Vagina (tissue), 2 donors: ENCODE results near the gene ZNF324.
"Not testable (repeated sequence)": the region's sequence is repeated elsewhere in the genome, so short reads cannot be mapped to it uniquely, and the experiment has no call there.

Experiments
- CTCF ChIP-seq, 3 experiments: fragments of 450-650 bp in 2 of 3; fragments of 200-600 bp in 1 of 3; sonication (generic) in 1 of 3; IDR thresholded peaks; one replicate each; pipeline ENCODE4 v1.5.1; 2017 to 2019; ENCODE audit warnings: antibody characterized with exemption in 3 of 3, mild to moderate bottlenecking in 2 of 3, moderate library complexity in 2 of 3
- POLR2A ChIP-seq, 2 donors: fragments of 450-650 bp; IDR thresholded peaks; one replicate each; pipeline ENCODE4 v1.6.1; 2017; ENCODE audit warnings: antibody characterized with exemption in 2 of 2, mild to moderate bottlenecking in 2 of 2, moderate library complexity in 2 of 2
- POLR2AphosphoS5 ChIP-seq, 2 donors: sonication (generic); formaldehyde crosslinking; IDR thresholded peaks; one replicate each; pipeline ENCODE4 v1.9.0; 2017; ENCODE audit warnings: antibody characterized with exemption in 2 of 2, mild to moderate bottlenecking in 2 of 2, low read depth in 1 of 2; ENCODE audit not compliant: insufficient read depth in 1 of 2

GRCh38 chr19:58442986-58443385 is 23.9 kb upstream of the ZNF324 start:
- not testable (repeated sequence) for TF ChIP-seq CTCF (IDR thresholded peaks at IDR 0.05); POLR2A (IDR thresholded peaks at IDR 0.05); POLR2AphosphoS5 (IDR thresholded peaks at IDR 0.05; ENCODE audit: insufficient read depth in 1 of 2, low read depth in 1 of 2)
